Measurements from ENCODE around the gene SEMA4D.
A peak's percentile ranks its signal among the peaks of the same experiment; 100 is the strongest.

SEMA4D gene

DNA sequence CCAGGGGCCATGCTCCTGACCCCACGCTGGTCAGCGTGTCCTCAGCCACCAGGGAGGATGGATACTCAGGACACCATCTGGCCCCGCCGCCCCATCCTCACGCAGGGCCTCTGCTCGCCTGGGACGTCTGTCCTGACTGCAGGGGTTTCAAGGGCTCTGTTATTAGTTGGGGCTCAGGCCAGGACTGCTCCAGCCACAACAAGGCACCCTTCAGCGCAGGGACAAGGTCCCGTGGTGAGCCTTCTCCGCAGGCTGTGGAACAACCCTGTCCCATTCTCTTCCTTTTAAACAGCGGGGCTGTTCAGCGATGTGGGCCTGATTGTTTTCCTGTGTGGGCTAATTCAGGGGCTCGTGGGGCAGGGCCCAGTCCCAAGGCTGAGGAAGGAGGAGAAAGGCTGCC, 61.6 kb downstream of the SEMA4D start:
- TF ChIP-seq, protein P1, sequence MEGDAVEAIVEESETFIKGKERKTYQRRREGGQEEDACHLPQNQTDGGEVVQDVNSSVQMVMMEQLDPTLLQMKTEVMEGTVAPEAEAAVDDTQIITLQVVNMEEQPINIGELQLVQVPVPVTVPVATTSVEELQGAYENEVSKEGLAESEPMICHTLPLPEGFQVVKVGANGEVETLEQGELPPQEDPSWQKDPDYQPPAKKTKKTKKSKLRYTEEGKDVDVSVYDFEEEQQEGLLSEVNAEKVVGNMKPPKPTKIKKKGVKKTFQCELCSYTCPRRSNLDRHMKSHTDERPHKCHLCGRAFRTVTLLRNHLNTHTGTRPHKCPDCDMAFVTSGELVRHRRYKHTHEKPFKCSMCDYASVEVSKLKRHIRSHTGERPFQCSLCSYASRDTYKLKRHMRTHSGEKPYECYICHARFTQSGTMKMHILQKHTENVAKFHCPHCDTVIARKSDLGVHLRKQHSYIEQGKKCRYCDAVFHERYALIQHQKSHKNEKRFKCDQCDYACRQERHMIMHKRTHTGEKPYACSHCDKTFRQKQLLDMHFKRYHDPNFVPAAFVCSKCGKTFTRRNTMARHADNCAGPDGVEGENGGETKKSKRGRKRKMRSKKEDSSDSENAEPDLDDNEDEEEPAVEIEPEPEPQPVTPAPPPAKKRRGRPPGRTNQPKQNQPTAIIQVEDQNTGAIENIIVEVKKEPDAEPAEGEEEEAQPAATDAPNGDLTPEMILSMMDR (conservative IDR thresholded peaks at IDR 0.05; ENCODE audit: low read depth, low read length) = no peak

DNA sequence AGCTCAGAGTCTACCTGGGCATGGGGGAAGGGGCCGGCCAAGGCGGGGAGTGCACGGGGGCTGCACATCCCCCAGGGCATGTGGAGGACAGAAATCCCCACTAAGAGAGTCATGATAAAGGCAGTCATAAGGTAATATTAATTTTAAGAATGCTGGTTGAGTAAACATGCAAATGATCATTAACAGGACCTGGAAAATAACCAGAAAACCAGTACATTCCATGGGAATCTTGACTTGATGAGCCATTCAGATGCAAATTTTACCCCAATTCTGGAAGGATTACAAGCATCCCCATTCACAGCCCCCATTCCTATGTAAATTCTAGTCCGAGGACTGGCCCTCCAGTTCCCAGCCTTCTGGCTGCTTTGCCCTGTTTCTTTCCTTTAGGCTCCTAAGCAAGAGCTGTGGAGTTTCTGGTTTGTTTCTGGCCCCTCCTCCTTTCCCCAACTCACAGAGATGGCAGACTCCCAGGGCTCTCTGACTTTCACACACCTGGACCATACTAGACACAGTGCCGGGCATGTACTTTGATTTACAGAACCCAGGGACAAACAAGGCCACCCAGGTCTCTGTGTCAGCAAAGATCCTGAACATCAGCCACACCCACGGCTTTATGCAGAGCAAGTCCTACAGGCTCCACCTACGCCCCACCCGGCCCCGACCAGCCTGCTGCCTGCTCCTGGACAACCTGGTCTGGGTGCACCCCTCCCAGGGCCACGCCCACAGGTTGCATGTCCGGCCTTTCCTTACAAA, 62.7 kb downstream of the SEMA4D start:
- no peaks in the 10 kb centered on the region for H3K27me3 ChIP-seq (ENCODE audit: insufficient read depth, low read depth)
- TF ChIP-seq, protein P1 (conservative IDR thresholded peaks at IDR 0.05; ENCODE audit: low read depth, low read length) = no peak
- peaks cover 68% of the 10 kb centered on the region for H3K79me2 ChIP-seq (ENCODE audit: insufficient read depth, low read depth)
- peak overlapping the region; percentile 3; the same call in 1 of the 2 replicates for H3K9ac ChIP-seq
- no peaks in the 10 kb centered on the region; the same call in 1 of the 2 replicates for H3K36me3 ChIP-seq (ENCODE audit: insufficient read depth)
- no peak overlapping the region for H2AFZ ChIP-seq (ENCODE audit: low read depth)
- peak overlapping the region; percentile 81; the same call in 1 of the 2 replicates for H3K27ac ChIP-seq
- H3K4me2 ChIP-seq = peak overlapping the region; percentile 63
- no peak overlapping the region for H3K4me3 ChIP-seq (IDR thresholded peaks at IDR 0.05; ENCODE audit: insufficient read depth, low read depth, low read length)
- H4K20me1 ChIP-seq (ENCODE audit: insufficient read depth) = no peaks in the 10 kb centered on the region
- peaks cover 96% of the 10 kb centered on the region for H3K4me1 ChIP-seq (ENCODE audit: low read depth, poor library complexity, severe bottlenecking)

More for the DNA sequence above, 61.6 kb downstream of the SEMA4D start:
- Histone ChIP-seq H3K4me2 (peak overlapping the region; percentile 63), H4K20me1 (ENCODE audit: insufficient read depth) (no peaks in the 10 kb centered on the region), H3K79me2 (ENCODE audit: insufficient read depth, low read depth) (peaks cover 67% of the 10 kb centered on the region), H3K36me3 (ENCODE audit: insufficient read depth) (no peaks in the 10 kb centered on the region; the same call in 1 of the 2 replicates), H3K27me3 (ENCODE audit: insufficient read depth, low read depth) (no peaks in the 10 kb centered on the region), H3K9ac (peak overlapping the region; percentile 22; the same call in 1 of the 2 replicates), H3K4me3 (IDR thresholded peaks at IDR 0.05; ENCODE audit: insufficient read depth, low read depth, low read length) (no peak overlapping the region), H3K4me1 (ENCODE audit: low read depth, poor library complexity, severe bottlenecking) (peaks cover 95% of the 10 kb centered on the region), H2AFZ (ENCODE audit: low read depth) (no peak overlapping the region), H3K27ac (peak overlapping the region; percentile 81)

DNA sequence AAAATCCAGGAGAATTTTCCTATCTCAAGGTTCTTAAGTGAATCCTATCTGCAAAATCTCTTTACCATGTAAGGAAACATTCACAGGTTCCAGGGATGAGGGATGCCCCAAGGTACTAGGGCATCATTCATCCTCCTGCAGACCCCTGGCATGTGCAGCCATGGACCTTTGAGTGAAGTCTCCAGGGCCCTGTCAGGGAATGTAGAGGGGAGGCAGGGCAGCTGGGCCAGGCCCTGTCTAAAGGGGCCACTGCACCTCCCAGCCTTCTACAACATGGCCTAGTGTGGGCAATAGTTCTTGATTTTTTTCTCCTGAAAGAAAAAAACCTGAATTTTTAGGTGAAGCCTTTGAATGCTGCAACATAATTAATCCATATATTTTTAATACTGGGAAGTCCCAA, 63.3 kb downstream of the SEMA4D start:
- H2AFZ ChIP-seq (ENCODE audit: low read depth) = no peak overlapping the region
- H3K79me2 ChIP-seq (ENCODE audit: insufficient read depth, low read depth) = peaks cover 70% of the 10 kb centered on the region
- H3K4me2 ChIP-seq = peak overlapping the region; percentile 63
- H3K36me3 ChIP-seq (ENCODE audit: insufficient read depth) = no peaks in the 10 kb centered on the region; the same call in 1 of the 2 replicates
- no peaks in the 10 kb centered on the region for H4K20me1 ChIP-seq (ENCODE audit: insufficient read depth)
- H3K4me1 ChIP-seq (ENCODE audit: low read depth, poor library complexity, severe bottlenecking) = peaks cover 97% of the 10 kb centered on the region
- peak overlapping the region; percentile 81; the same call in 1 of the 2 replicates for H3K27ac ChIP-seq
- peak overlapping the region; percentile 3; the same call in 1 of the 2 replicates for H3K9ac ChIP-seq
- H3K4me3 ChIP-seq (IDR thresholded peaks at IDR 0.05; ENCODE audit: insufficient read depth, low read depth, low read length) = no peak overlapping the region
- no peaks in the 10 kb centered on the region for H3K27me3 ChIP-seq (ENCODE audit: insufficient read depth, low read depth)
- TF ChIP-seq, protein P1 (conservative IDR thresholded peaks at IDR 0.05; ENCODE audit: low read depth, low read length) = no peak

DNA sequence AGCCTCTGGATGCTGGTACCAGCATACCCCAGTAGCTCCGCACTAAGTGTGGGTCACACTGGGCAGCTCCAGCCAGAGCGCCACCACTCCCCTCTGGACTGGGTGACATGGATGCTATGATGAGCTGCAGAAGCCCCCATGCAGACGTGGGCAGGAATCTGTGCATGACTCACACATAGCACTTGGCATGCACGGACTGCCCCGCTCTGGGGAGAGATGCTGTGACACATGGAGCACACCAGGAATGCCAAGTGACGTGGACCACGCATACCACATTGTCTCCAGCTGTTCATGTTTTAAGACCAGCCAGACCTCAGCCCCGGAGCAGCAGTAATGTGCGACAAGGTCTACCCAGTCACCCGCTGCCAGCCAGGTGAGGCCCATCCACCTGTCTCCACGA, 64.1 kb downstream of the SEMA4D start:
- TF ChIP-seq, protein P1 (conservative IDR thresholded peaks at IDR 0.05; ENCODE audit: low read depth, low read length) = no peak
- no peak overlapping the region for H3K4me3 ChIP-seq (IDR thresholded peaks at IDR 0.05; ENCODE audit: insufficient read depth, low read depth, low read length)
- no peaks in the 10 kb centered on the region for H3K27me3 ChIP-seq (ENCODE audit: insufficient read depth, low read depth)
- no peaks in the 10 kb centered on the region; the same call in 1 of the 2 replicates for H3K36me3 ChIP-seq (ENCODE audit: insufficient read depth)
- H3K4me2 ChIP-seq = peak overlapping the region; percentile 99; the same call in 1 of the 2 replicates
- peaks cover 99% of the 10 kb centered on the region for H3K4me1 ChIP-seq (ENCODE audit: low read depth, poor library complexity, severe bottlenecking)
- H3K9ac ChIP-seq = no peak overlapping the region
- no peak overlapping the region for H2AFZ ChIP-seq (ENCODE audit: low read depth)
- H3K79me2 ChIP-seq (ENCODE audit: insufficient read depth, low read depth) = peaks cover 71% of the 10 kb centered on the region
- H4K20me1 ChIP-seq (ENCODE audit: insufficient read depth) = no peaks in the 10 kb centered on the region
- H3K27ac ChIP-seq = no peak overlapping the region

Measured in KMS-11 (cell line).